OCI-LY3 (cell line): ENCODE results near the gene DNAI1.

Source experiments
- EZH2phosphoT487 ChIP-seq: fragments of 200-600 bp; shearing (Covaris generic); IDR thresholded peaks from 2 replicates; pipeline ENCODE4 v1.6.1; 2018; ENCODE audit warnings: antibody characterized with exemption, mixed run types, low read depth
- TF ChIP-seq, protein P1 (sequence below): fragments of 200-600, 300-600 bp; sonication (generic); IDR thresholded peaks from 2 replicates; pipeline ENCODE4 v1.5.1; 2014; ENCODE audit warnings: antibody characterized with exemption, low read length, low read depth

DNA sequence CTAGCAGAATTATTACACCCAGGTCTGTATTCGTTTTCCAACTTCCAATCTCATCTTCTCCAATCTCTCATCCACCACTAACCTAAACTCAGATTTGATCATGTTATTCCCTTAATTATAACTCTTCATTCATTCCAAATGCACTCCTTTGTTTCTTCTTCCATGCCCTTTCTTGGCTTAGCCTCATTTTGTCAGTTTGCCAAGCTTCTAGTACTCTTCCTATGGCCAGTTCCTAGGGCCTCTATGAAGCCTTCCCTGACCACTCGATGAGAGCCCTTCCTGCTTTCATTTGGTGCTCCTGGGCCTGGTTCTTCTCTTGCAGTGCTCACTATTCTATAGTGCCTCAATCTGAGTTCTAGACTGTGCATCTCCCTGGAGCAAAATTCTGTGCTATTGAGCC, 6.0 kb upstream of the DNAI1 start:
- TF ChIP-seq, protein P1, sequence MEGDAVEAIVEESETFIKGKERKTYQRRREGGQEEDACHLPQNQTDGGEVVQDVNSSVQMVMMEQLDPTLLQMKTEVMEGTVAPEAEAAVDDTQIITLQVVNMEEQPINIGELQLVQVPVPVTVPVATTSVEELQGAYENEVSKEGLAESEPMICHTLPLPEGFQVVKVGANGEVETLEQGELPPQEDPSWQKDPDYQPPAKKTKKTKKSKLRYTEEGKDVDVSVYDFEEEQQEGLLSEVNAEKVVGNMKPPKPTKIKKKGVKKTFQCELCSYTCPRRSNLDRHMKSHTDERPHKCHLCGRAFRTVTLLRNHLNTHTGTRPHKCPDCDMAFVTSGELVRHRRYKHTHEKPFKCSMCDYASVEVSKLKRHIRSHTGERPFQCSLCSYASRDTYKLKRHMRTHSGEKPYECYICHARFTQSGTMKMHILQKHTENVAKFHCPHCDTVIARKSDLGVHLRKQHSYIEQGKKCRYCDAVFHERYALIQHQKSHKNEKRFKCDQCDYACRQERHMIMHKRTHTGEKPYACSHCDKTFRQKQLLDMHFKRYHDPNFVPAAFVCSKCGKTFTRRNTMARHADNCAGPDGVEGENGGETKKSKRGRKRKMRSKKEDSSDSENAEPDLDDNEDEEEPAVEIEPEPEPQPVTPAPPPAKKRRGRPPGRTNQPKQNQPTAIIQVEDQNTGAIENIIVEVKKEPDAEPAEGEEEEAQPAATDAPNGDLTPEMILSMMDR = no peak
- no peak for TF ChIP-seq EZH2phosphoT487
